GM10266 (cell line): ENCODE measurements around the gene LRCH1.

Source experiments
- DNase-seq: peaks from one replicate; pipeline ENCODE4 v3.0.0; 2012; ENCODE audit errors: extremely low spot score
- TF ChIP-seq, protein P1 (sequence below): IDR thresholded peaks from 2 replicates; pipeline ENCODE4 v1.5.1; 2012; ENCODE audit warnings: mild to moderate bottlenecking, low read depth; ENCODE audit not compliant: control insufficient read depth, insufficient read depth; ENCODE audit errors: missing control alignments

The LRCH1 gene

DNA sequence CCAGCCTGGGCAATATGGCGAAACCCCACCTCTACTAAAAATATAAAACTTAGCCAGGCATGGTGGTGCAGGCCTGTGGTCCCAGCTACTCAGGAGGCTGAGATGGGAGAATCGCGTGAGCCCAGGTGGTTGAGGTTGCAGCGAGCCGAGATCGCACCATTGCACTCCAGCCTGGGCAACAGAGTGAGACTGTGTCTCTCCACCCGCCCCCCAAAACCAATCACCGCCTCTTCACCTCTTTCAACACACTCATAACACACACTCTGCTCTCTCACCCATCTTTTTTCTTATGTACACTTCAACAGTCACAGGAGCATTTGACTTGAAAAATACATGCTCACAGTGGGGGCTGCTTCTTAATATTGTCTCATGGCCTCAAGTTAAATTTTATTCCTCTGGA is 167.2 kb downstream of the LRCH1 start:
- TF ChIP-seq, protein P1, sequence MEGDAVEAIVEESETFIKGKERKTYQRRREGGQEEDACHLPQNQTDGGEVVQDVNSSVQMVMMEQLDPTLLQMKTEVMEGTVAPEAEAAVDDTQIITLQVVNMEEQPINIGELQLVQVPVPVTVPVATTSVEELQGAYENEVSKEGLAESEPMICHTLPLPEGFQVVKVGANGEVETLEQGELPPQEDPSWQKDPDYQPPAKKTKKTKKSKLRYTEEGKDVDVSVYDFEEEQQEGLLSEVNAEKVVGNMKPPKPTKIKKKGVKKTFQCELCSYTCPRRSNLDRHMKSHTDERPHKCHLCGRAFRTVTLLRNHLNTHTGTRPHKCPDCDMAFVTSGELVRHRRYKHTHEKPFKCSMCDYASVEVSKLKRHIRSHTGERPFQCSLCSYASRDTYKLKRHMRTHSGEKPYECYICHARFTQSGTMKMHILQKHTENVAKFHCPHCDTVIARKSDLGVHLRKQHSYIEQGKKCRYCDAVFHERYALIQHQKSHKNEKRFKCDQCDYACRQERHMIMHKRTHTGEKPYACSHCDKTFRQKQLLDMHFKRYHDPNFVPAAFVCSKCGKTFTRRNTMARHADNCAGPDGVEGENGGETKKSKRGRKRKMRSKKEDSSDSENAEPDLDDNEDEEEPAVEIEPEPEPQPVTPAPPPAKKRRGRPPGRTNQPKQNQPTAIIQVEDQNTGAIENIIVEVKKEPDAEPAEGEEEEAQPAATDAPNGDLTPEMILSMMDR: no peak
- DNase-seq: peak; percentile 12

DNA sequence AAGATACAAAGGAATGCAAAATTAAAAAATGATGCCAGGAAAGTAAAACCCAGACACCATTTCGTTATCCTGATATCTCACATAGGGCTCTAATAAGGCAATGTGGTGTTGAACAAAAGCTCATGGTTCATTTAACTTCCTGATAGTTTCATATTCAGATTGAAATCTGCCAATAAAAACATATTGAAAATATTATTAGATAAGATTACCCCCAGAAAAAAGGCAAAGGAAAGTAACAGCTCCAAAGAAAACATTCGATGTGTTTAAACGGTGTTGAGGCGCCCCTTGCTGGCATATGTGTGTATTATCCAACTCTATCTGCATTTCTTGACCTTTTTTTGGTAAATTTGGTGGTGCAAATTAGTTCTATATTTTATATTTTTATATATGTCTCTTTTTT is 168.1 kb downstream of the LRCH1 start:
- no peak for DNase-seq
- TF ChIP-seq, protein P1: peak; percentile 60

DNA sequence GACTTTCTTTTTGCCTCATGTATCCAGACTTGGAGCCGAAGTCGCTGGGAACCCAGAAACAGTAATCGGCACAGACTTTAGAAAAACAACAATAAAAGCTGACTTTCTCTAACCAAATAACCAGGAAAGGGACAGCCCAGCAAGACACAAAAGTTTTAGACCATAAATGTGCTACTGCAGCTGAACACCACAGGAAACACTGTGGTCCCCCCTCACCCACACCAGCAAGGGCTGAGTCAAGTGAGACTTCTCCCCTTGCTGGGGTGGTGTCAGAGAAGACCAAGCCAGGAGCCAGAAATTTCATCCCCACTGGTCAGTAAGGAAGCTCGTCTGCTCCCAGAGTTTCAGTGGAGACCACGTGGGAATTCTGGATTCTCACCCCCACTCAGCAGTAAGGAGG is 173.4 kb downstream of the LRCH1 start:
- no peak for DNase-seq
- TF ChIP-seq, protein P1: no peak

DNA sequence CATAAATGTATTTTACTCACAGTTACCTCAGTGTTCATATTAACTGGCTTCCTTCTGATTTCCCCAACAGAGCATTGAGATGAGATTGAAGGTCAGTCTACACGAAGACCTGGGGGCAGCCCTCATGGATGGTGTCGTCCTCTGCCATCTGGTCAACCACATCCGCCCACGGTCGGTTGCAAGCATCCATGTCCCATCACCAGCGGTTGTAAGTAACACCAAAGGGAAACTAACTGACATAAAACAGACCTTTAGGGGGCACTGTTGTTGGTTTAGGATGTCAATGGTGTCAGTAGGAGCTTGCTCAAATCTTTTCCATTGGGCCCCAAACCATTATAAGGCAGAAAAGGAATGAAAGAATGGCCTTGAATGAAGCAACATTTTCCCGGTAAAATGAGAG is 175.8 kb downstream of the LRCH1 start:
- peak; percentile 15 for DNase-seq
- TF ChIP-seq, protein P1: peak; percentile 12

DNA sequence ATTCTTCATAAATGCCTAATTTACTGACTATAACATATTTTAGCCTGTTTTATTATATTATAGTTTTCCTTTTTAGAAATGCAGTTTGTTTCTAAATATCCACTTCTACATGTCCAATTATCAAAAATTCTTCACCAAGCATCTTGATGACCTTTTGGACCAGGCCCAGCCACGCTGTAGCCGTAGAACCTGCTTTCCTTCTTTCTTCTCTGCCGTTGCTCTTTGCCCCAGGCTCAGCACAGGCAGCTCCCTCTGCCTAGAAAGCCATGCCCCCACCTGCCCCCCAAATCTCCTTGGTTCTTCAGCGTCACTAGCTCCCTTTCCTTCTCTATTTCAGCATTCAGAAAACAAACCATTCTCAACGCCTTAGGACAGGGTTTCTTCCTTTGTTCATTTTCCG is 178.6 kb downstream of the LRCH1 start:
- no peak for DNase-seq
- TF ChIP-seq, protein P1: no peak

DNA sequence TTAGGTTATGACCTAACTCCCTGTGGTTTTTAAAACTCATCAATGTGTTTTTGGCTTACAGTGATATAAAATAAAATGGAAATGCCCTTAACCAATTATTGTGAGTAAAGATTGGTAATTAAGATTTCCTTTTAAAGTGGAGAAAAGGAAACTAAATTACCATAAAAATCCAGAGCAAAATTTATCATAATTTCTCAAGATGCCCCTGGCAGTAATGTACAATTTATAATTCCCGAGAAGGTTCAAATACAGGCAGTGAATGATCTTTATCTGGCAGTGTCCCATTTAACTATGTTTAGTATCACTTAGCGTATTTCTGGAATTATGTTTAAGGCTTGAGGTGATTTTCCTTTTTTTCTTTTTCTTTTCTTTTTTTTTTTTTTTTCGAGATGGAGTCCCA is 182.5 kb downstream of the LRCH1 start:
- TF ChIP-seq, protein P1: no peak
- no peak for DNase-seq

DNA sequence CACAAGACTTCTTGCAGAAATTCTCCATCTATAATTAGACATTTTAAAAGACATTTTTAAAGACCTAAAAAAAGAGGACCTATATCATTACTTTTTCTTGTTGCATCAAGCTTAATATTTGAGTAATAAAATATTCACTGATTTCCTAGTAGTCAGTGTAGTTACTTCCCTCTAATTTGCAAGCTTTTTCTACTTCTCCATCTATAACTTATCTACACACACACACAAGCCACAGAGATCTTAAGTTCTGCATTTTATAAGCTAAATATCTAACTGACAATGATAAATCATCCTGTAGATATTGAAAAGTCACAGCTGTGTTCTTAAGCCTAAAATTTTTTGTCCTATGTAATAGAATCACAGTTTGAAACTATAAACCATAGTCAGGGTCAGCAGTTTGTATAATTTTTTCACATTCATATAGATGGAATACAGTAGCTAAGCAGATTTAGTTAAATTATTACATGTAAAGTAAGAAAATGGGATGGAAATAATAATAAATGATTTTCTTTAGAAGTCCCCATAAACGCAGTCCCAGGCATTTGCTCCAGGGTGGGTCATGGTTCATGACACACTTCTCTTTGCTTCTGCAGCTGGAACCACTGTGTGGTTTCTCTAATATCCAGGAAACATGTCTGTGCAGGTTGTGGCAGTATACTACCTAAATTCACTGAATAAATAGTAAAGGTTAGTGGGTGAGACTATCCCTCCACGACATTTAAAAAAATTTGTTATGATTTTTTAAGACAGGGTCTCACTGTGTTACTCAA is 183.8 kb downstream of the LRCH1 start:
- no peak for DNase-seq
- TF ChIP-seq, protein P1: no peak
